ENCODE results near the gene ADCY9. TPM values are rescaled to one million over a fixed set of nuclear protein-coding genes. Genes with fewer than 3 reads are reported as not detected.

The ADCY9 gene
- total RNA-seq, 1 donor from 2014 or later: 34.6 TPM

DNA sequence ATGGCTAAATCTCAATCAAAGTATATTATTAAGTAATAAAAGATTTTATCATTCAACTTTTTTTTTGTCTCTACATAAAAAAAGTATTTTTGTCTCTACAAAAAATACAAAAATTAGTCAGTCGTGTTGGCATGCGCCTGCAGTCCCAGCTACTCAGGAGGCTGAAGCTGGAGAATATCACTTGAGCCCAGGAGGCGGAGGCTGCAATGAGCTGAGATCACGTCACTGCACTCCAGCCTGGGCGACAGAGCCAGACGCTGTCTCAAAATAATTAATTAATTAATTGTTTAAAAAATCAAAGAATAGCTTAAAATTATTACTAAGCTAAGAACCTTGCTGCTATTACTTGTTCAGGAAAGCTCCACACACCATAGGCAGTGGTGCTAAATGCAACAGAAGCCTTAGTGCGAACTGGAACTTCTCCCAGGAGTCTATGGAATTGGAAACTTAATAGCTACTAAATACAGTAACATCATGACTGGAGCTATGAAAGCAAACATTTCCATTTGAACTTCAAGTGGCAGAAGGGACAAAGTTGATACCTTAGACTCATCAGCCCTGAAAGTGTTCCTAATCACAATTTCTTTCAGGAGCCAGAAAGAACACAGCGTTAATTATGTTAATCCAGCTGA, 22.6 kb downstream of the ADCY9 start:
- no peak for DNase-seq (ENCODE audit: low spot score)

DNA sequence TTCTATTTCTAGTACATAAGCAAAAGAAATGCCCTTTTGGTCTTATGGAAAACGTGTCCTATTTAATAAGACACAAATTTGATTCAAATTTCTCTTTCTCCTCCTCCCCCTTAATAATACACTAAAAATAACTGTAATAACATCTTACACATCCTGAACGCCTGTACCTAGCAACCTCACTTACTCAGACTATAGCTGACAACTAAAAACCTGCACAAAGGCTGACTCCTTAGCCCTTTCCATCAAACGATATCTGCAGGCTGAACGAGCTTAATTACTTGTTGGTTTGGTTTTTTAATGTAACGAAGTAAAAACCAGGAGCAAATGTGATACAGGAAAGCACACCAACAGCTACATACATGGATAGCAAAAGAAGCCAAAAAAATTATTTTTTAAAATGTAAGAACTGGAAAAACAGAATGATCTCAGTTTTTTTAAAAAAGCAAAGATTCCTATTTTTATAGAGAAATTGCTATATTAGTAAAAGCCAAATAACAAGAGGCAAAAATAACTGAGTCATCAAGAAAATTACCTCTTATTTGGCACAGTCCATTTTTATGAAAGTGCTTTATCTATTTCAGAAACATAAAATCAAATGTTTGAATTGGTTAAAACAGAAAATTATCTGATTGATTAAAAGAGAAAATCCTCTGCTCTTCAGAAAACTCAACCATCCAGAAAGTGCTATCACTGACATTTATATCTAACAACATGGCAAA, 23.5 kb downstream of the ADCY9 start:
- DNase-seq (ENCODE audit: low spot score): no peak

DNA sequence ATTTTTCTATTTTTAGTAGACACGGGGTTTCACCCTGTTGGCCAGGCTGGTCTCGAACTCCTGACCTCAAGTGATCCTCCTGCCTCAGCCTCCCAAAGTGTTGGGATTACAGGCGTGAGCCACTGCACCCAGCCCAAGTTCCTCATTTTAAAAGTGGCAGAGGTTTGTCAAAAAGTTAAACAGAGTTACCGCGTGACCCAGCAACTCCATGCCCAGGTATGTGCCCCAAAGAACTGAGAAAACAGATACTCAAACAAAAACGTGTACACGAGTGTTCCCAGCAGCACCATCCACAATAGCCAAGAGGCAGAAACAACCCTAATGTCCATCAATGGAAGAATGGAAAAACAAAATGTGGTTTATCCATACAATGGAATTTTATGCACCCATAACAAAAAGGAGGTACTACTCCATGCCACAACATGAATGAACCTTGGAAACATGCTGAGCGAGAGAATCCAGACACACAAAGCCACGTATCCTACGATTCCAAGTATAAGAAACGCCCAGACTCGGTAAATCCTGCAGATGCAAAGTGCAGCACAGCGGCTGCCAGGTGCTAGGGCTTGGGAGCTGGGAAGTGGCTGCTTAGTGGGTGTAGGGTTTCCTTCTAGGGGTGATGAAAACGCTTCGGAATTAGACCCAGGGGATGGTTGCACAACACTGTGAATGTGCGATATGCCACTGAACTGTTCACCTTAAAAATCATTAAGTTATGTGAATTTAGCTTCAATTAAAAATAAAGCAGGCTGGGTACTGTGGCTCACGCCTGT, 24.8 kb downstream of the ADCY9 start:
- DNase-seq (ENCODE audit: low spot score): no peak

DNA sequence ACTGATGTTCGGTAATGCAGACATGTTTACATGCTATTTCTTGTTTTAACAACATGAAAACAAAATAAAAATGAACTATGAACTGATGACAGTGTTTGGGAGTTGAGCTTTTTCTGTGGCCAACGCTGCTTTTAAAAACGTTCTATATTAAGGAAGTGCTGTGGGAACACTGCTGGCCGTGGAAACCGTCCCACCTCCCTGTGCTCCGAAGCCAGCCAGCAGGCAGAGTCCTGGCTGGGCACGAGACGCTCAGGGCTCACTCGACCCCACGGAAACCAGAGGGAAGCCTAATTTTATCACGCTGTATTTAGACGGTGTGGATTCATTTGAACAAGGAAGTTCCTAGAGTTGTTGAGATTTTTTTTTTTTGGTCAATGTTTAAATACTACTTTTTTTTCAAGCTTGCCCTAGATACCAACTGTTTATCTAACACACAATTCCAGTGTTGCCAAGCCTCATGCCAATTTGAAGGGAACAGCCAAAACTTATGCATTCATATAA, 25.8 kb downstream of the ADCY9 start:
- peak; percentile 36 for DNase-seq (ENCODE audit: low spot score)

DNA sequence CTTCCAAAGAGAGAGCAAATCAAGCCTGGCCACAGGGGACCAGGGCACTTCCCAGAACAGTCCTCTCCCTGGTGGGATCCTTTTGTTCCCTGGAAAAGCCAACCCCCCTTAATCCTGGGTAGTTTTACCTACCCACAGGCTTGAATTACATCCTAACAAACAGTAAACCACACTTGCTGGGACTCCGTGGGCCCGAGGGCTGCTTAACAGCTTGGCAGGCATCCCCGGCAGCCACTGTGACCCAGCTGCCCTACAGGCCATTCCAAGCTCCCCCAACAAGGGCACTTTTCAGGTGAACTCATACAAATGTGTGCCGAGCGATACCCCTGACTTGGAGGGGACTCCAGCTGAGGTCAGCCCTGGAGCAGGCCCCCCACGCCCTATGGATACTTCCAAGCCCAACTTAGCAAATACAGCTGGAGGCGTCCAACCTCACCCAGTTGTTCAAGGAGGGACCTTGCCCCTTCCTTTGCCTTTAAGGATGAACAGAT, 26.4 kb downstream of the ADCY9 start:
- DNase-seq (ENCODE audit: low spot score): no peak

DNA sequence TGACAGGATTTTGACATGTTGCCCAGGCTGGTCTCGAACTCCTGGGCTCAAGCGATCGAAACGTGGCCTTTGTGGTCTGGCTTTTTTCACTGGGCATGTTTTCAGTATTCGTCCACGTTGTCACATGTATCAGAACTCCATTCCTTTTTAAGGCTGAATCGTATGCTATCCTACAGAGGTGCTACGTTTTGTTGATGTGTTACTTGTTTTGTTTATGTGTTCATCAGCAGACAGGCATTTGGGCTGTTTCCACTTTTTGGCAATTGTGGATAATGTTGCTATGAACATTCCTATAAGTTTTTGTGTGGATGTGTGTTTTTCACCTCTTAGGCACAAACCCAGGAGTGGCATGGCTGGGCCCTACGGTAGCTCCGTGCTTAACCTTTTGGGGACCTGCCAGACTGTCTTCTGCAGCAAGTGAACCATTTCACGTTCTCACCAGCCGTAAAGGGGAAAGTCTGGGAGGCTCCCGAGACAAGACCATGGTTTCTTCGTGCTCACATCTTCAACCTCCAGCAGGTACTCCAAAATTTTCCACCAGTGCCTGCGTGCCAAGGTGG, 26.9 kb downstream of the ADCY9 start:
- no peak for DNase-seq (ENCODE audit: low spot score)

DNA sequence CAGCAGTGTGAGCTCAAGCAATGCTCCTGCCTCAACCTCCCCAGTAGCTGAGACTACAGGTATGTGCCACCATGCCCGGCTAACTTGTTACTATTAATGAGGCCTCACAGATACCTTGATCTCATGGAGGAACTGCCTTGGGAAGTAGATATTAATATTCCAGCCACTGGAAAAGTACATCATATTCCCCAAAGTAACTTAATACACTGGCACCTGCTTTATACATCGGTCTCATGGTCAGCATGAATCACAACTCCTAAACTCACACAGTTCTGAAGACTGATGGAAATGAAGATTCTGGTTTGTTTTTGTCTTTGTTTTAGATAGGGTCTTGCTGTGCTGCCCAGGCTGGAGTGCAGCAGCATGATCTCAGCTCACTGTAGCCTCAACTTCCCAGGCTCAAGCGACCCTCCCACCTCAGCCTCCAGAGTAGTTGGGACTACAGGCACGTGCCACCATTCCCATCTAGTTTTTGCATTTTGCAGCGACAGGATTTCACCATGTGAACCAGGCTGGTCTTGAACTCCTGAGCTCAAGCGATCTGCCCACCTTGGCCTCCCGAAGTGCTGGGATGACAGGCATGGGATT, 28.2 kb downstream of the ADCY9 start:
- no peak for DNase-seq (ENCODE audit: low spot score)

DNA sequence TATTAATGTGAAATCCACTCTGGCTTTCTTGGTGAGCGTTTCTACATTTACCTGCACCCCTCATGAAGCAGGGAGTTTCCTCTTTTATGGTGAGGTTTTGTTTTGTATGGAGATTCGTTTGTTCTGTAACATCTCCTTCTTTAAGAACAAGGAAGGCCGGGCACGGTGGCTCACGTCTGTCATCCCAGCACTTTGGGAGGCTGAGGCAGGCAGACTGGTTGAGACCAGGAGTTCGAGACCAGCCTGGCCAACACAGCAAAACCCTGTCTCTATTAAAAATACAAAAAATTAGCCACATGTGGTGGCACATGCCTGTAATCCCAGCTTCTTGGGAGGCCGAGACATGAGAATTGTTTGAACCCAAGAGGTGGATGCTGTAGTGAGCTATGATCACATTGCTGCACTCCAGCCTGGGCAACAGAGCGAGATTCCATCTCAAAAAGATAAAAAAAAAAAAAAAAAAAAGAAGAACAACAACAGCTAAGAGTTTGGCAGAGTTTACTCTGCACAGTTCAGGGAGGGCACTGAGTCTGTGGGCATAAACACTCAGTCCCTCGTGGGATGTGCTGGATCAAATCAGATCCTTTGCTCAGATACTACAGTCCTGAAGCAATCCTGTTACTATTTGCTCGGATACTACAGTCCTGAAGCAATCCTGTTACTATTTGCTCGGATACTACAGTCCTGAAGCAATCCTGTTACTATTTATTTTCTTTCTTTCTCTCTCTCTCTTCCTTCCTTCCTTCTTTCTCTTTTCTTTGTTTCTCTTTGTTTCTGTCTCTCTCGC, 28.9 kb downstream of the ADCY9 start:
- DNase-seq (ENCODE audit: low spot score): no peak

DNA sequence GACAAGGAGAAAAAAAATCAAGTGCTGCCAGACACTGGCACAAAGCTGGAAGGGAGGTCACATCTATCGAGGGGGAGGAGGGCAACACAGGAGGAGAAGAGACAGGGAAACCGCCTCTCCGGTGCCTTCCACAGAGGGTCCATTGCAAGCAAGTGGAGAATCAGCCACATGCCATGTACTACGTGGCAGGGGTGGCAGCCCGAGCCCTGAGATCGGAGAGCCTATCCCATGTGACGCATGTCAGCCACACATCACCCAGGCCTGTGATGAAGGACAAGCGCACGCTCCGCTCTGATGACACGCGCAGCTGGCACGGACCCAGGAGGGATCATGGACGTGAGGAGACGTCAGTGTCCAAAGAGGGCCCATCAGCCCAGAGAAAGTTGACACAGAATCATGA, 30.1 kb downstream of the ADCY9 start:
- no peak for DNase-seq (ENCODE audit: low spot score)

DNA sequence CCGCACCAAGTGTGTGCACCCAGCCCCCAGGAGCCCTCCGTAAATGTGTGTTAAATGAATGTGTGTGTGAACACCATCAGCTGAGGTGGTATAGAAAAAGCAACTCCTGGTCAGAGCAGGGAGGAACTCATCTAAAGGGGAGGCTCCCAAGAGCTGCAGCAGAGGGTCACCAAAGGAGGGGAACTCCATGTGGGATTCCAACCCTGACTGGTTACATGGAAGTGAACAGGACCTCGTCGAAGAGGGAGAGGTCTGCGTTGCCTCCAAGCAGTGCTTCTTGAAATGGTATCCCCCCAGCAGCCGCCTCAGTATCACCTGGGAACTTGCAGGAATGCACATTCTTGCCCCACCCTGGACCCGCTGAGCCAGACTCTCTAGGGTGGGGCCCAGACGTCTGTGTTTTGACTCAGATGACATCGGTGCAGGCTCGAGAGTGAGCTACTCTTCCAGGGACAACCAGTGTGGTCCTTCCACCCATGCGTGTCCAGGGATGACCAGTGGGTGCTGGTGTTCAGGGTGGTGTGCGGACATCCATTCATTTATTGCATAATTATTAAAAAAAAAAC, 30.8 kb downstream of the ADCY9 start:
- DNase-seq (ENCODE audit: low spot score): peak; percentile 10

DNA sequence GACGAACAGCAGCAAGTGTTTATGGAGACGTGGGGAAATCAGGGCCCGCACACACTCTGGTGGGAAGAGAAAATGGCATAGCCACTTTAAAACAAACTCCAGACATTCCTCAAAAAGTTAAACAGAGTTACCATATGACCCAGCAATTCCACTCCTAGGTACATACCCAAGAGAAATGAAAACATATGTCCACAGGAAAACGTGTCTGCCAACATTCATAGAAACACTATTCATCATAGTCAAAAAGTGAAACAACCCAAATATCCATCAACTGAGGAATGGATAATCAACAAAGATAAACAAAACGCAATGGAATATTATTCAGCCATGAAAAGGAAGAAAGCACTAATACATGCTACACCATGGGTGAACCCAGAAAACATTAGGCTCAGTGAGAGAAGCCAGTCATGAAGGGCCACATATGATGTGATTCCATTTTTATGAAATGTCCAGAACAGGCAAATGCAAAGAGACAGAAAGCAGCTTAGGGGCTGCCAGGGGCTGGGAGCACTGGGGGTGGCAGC, 32.8 kb downstream of the ADCY9 start:
- DNase-seq (ENCODE audit: low spot score): no peak

DNA sequence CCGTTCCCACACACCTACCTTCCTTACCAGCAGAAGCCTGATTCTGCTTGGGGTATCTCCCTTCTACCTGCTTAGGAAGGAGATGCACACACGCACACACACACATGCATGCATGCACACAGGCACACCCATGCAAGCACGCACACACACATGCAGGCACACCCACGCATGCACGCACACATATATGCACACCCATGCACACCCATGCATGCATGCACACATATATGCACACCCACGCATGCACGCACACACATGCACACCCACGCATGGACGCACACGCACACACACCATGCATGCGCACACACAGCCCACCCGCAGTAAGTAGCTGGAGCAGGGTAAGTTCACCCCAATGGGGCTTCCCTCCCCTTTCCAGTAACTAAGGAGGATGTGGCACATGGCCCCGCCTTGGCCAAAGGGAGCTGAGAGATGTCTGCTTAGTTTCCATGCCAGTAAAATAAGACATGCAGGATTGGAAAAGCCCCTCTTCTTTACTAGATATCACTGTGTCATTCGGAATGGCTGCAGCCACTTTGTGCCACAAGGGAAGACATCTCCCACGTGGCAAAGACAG, 33.7 kb downstream of the ADCY9 start:
- DNase-seq (ENCODE audit: low spot score): no peak

DNA sequence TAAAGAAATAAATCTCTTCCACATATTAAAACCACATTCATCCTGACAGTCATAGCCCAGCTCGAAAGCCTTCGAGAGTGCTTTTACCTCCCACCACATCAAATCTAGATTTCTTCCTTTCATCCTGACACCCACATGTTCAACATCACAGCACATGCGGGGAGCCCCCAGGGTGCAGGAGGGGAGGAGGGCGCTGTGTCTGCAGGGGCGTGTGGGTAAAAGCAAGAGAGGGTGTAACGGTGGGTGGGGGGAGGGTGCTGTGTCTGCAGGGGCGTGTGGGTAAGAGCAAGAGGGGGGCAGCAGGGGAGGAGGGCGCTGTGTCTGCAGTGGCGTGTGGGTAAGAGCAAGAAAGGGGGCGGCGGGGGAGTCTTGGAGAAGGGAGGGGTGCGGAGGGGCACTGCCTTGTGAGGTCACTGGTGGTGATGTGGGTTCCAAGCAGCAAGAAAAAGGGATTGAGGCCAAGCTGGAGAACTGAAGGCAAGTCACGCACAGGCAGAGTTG, 34.7 kb downstream of the ADCY9 start:
- DNase-seq (ENCODE audit: low spot score): peak; percentile 6

DNA sequence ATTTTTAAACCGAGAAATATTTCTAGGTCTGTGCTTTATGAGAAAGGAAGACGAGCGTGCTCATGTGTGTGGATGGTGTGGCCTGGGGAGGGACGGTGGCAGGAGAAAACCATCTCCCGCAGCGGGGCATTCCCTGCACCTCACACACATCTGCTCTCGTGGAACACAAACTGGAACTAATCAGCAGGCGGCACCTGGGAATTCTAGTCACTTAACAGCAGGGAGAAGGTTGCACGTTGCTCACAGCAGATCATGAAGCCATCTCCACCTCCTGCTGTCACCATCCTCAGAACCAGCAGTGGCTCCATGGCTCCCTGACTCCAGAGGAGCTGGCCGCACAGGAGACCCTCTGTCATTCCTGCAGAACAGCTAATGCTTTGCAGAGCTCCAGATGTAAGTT, 35.2 kb downstream of the ADCY9 start:
- peak; percentile 9 for DNase-seq (ENCODE audit: low spot score)

DNA sequence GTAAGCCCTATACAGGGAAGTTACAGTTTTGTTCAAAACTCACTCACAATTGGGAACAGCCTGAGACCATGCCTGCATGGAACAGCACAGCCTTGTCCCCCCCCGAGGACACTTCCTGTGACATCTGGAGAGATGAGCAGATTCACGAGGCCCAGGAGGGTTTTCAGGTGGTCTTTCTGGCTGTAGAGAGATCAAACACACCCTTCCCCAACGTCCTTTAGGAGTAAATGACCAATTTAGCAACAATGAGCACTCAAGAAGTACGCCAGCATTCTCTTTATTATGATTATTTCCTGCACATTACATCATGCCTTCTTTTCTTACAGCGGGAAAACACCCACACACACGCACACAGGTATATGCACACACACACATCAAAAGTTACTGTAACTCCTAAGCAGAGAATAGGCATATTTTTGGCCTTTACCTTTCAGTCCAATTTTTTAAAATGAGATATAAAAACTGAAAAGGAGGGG, 39.0 kb downstream of the ADCY9 start:
- DNase-seq (ENCODE audit: low spot score): no peak

DNA sequence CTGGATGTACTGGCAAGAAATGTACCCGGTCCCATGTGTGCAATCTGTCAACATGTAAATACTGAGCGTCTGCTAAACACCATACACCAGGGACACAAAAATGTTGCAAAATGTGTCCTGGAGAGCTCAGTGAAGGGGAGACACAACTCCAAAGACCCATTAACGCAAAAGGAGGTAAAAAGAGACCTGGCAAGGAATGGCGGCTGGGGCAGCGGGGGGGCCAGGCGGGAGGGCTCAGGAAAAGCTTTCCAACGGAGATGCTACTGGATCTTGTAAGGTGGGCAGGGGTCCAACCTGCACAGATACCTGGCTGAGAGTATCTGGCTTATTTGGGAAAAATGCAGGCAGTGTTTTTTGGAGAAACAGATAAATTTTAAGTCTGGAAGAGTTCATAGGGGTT, 40.7 kb downstream of the ADCY9 start:
- peak; percentile 4 for DNase-seq (ENCODE audit: low spot score)

DNA sequence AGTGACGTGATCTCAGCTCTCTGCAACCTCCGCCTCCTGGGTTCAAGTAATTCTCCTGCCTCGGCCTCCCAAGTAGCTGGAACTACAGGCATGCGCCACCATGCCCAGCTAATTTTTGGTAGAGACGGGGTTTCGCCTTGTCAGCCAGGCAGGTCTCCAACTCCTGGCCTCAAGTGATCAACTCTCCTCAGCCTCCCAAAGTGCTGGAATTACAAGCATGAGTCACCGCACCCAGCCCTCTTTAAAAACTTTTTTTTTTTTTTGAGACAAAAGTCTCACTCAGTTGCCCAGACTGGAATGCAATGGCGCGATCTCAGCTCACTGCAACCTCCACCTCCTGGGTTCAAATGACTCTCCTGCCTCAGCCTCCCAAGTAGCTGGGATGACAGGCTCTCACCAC, 43.1 kb downstream of the ADCY9 start:
- peak; percentile 7 for DNase-seq (ENCODE audit: low spot score)

DNA sequence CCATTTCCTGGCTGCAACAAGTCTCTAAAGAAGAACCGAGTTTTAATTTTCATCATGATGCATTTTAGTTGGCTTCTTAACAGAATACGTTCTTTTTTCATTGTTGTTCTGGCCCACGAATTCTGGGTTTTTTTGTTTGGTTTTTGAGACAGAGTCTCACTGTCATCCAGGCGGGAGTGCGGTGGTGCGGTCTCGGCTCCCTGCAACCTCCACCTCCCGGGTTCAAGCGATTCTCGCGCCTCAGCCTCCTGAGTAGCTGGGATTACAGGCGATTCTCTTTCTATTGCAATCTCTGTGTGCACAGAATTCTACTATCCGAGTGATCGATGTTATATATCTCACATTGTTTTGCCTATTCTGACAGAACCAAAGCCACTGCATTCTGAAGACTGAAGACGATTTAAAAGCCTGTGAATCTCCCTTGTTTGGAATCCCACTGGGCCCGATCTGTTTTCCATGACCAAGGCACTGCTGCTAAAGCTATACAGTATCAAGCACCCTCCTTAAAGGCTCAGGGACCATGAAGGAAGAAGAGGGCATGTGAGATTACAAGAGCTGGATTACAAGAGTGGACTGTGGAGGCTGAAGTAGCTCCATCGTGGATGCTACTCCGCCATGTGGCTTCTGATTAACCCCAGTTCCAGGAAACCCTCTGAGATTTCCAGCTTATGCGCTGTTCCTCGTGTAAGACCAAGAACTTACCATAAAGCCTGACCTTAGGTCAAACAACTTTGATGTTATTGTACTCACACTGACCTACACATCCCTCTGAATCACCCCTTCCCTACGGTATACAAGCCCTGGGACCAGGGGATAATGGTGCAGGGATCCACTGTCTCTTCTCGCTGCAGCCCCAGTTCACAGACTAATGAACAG, 44.3 kb downstream of the ADCY9 start:
- no peak for DNase-seq (ENCODE audit: low spot score)

DNA sequence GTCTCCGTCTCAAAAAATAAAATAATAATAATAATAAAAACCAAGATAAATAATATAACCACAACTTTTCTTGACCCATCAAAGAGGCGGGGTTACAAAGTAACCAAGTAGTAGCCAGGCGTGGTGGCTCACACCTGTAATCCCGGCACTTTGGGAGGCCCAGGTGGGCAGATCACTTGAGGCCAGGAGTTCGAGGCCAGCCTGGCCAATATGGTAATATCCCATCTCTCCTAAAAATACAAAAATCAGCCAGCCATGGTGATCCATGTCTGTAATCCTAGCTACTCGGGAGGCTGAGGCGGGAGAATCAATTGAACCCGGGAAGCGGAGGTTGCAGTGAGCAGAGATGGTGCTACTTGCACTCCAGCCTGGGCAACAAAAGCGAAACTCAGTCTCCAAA, 45.3 kb downstream of the ADCY9 start:
- peak; percentile 4 for DNase-seq (ENCODE audit: low spot score)

Measured in mucosa of gallbladder (tissue), 1 donor.